ENCODE data around the gene NKX3-2.

- TF ChIP-seq CTCF (conservative IDR thresholded peaks at IDR 0.05; ENCODE audit: low read depth, low read length), result no peak
- TF ChIP-seq EZH2 (IDR thresholded peaks at IDR 0.05; ENCODE audit: borderline replicate concordance, low read depth, low read length, poor library complexity, severe bottlenecking), result no peak
Measured at GRCh38 chr4:13537832-13538177, 6.5 kb downstream of the NKX3-2 start.

Measured in A673 (cell line).